ENCODE measurements around the gene TMEM179.

GRCh38 chr14:104561632-104562495 lies 42.7 kb downstream of the TMEM179 start:
- TF ChIP-seq, protein P1, sequence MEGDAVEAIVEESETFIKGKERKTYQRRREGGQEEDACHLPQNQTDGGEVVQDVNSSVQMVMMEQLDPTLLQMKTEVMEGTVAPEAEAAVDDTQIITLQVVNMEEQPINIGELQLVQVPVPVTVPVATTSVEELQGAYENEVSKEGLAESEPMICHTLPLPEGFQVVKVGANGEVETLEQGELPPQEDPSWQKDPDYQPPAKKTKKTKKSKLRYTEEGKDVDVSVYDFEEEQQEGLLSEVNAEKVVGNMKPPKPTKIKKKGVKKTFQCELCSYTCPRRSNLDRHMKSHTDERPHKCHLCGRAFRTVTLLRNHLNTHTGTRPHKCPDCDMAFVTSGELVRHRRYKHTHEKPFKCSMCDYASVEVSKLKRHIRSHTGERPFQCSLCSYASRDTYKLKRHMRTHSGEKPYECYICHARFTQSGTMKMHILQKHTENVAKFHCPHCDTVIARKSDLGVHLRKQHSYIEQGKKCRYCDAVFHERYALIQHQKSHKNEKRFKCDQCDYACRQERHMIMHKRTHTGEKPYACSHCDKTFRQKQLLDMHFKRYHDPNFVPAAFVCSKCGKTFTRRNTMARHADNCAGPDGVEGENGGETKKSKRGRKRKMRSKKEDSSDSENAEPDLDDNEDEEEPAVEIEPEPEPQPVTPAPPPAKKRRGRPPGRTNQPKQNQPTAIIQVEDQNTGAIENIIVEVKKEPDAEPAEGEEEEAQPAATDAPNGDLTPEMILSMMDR (conservative IDR thresholded peaks at IDR 0.05 in 1 of 2, IDR thresholded peaks at IDR 0.05 in 1 of 2; ENCODE audit: extremely low read depth in 1 of 2, insufficient read depth in 1 of 2, low read depth in 1 of 2, low read length in 2 of 2) = no peak
- TF ChIP-seq EZH2 (IDR thresholded peaks at IDR 0.05; ENCODE audit: borderline replicate concordance, low read length) = no peak
